ENCODE results near the gene SLC12A8.

Gene SLC12A8

GRCh38 chr3:125033616-125034015, 178.9 kb downstream of the SLC12A8 start:
- H3K9ac ChIP-seq (ENCODE audit: low read depth, low read length) = no peak overlapping the region
- H3K4me1 ChIP-seq (ENCODE audit: control insufficient read depth, insufficient read depth, low read length) = peaks cover 6% of the 10 kb centered on the region; the same call in 1 of the 2 replicates
- no peak overlapping the region for H3K27ac ChIP-seq (ENCODE audit: low read depth, low read length)
- no peaks in the 10 kb centered on the region for H3K27me3 ChIP-seq (ENCODE audit: control insufficient read depth, insufficient read depth, low read length)
- H3K36me3 ChIP-seq (ENCODE audit: control insufficient read depth, insufficient read depth, low read length) = peaks cover 7% of the 10 kb centered on the region; the same call in 1 of the 2 replicates
- no peak overlapping the region for H3K4me3 ChIP-seq (ENCODE audit: low read depth, low read length)
- H3K9me3 ChIP-seq (ENCODE audit: control insufficient read depth, insufficient read depth, low read length) = no peaks in the 10 kb centered on the region

- H3K4me3 ChIP-seq (ENCODE audit: low read depth, low read length) = no peak overlapping the region
- no peaks in the 10 kb centered on the region for H3K9me3 ChIP-seq (ENCODE audit: control insufficient read depth, insufficient read depth, low read length)
- no peak overlapping the region for H3K9ac ChIP-seq (ENCODE audit: low read depth, low read length)
- H3K36me3 ChIP-seq (ENCODE audit: control insufficient read depth, insufficient read depth, low read length) = peaks cover 12% of the 10 kb centered on the region; the same call in 1 of the 2 replicates
- no peaks in the 10 kb centered on the region for H3K27me3 ChIP-seq (ENCODE audit: control insufficient read depth, insufficient read depth, low read length)
- 0 out of 2 replicates have a peak, but pooled peaks cover 3% of the 10 kb centered on the region for H3K4me1 ChIP-seq (ENCODE audit: control insufficient read depth, insufficient read depth, low read length)
- H3K27ac ChIP-seq (ENCODE audit: low read depth, low read length) = no peak overlapping the region
Observed at GRCh38 chr3:125033135-125033534, 179.4 kb downstream of the SLC12A8 start.

- Histone ChIP-seq H3K36me3 (ENCODE audit: control insufficient read depth, insufficient read depth, low read length) (peaks cover 16% of the 10 kb centered on the region), H3K4me1 (ENCODE audit: control insufficient read depth, insufficient read depth, low read length) (0 out of 2 replicates have a peak, but pooled peaks cover 3% of the 10 kb centered on the region), H3K27me3 (ENCODE audit: control insufficient read depth, insufficient read depth, low read length) (no peaks in the 10 kb centered on the region), H3K4me3 (ENCODE audit: low read depth, low read length) (no peak overlapping the region), H3K9me3 (ENCODE audit: control insufficient read depth, insufficient read depth, low read length) (no peaks in the 10 kb centered on the region), H3K27ac (ENCODE audit: low read depth, low read length) (no peak overlapping the region), H3K9ac (ENCODE audit: low read depth, low read length) (no peak overlapping the region)
Observed at GRCh38 chr3:125032683-125033082, 179.9 kb downstream of the SLC12A8 start.

All from HUES48 (cell line).